ENCODE results near the gene MED31. TPM values are rescaled to one million over a fixed set of nuclear protein-coding genes. Genes with fewer than 3 reads are reported as not detected.

Gene MED31
- polyA plus RNA-seq, 2 of the 4 experiments (the other 2 are of a cell fraction), result 32.2 to 49.0 TPM

- TF ChIP-seq, protein P1, sequence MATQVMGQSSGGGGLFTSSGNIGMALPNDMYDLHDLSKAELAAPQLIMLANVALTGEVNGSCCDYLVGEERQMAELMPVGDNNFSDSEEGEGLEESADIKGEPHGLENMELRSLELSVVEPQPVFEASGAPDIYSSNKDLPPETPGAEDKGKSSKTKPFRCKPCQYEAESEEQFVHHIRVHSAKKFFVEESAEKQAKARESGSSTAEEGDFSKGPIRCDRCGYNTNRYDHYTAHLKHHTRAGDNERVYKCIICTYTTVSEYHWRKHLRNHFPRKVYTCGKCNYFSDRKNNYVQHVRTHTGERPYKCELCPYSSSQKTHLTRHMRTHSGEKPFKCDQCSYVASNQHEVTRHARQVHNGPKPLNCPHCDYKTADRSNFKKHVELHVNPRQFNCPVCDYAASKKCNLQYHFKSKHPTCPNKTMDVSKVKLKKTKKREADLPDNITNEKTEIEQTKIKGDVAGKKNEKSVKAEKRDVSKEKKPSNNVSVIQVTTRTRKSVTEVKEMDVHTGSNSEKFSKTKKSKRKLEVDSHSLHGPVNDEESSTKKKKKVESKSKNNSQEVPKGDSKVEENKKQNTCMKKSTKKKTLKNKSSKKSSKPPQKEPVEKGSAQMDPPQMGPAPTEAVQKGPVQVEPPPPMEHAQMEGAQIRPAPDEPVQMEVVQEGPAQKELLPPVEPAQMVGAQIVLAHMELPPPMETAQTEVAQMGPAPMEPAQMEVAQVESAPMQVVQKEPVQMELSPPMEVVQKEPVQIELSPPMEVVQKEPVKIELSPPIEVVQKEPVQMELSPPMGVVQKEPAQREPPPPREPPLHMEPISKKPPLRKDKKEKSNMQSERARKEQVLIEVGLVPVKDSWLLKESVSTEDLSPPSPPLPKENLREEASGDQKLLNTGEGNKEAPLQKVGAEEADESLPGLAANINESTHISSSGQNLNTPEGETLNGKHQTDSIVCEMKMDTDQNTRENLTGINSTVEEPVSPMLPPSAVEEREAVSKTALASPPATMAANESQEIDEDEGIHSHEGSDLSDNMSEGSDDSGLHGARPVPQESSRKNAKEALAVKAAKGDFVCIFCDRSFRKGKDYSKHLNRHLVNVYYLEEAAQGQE (IDR thresholded peaks at IDR 0.05), result 0 out of 2 replicates have a peak, but pooled peaks have one; percentile 1
These were observed 10.1 kb downstream of the MED31 start (continued) for GRCh38 chr17:6641247-6641863.

DNA sequence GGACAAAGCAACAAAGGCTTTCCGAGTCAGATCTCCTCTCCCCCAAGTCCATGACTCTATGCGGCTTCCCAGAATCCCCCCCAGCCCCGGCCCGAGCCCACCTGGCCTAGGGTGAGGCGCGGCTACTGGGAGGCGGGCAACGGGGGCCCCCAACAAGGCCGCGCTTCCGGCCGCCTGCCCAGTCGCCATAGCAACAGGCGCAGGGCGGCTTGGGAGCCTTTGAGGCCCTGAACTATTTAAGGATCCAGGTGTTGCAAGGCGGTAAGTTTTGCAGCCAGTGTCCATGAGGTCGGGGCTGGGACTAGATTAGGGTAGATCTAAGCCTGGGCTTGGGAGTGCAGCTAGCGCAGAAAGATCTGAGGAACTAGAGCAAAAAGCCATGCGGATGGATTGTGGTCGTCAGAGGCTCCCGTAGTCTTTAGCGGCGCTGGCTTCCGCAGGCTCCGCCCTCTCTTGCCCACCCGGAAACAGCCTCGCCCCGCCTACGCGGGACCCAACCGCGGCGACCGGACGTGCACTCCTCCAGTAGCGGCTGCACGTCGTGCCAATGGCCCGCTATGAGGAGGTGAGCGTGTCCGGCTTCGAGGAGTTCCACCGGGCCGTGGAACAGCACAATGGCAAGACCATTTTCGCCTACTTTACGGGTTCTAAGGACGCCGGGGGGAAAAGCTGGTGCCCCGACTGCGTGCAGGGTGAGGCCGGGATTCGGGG lies 10.7 kb downstream of the MED31 start, which contains the start of the genes KIAA0753 and TXNDC17:
Gene KIAA0753 (minus strand): TSS at position 176 of the 711 bp plus-strand sequence. CDS start 5,608 bp downstream, outside the sequence.
Gene TXNDC17 (plus strand): TSS at position 525 of the 711 bp plus-strand sequence. CDS start 23 bp downstream, at position 548.
- Histone ChIP-seq H3K4me2 (peak within 1 kb of the TSS; percentile 87), H3K27ac (peak within 1 kb of the TSS; percentile 94 to 97), H3K4me1 (peaks cover 22% of the 10 kb centered on the region), H3K9me3 (no peaks in the 10 kb centered on the region), H3K4me3 (peak within 1 kb of the TSS; percentile 81)
- ChIA-PET POLR2A (interaction anchor here (0.7 to 2.2 kb wide), 5 partner anchors 10 to 169 kb away, joined by 3 to 12 read pairs (median 4); partner anchors contain the start of genes C17orf100 and MED31), CTCF (interaction anchor here (1.0 to 5.8 kb wide), 8 partner anchors 8 to 380 kb away, joined by 3 to 42 read pairs (median 4); no protein-coding TSS in a partner anchor)
- 3% methylated on average over 25 of the region's 52 CpGs for WGBS (ENCODE audit: missing lambda C conversion rate)
- ATAC-seq (peak; percentile 89 to 93), DNase-seq (ENCODE audit: low read depth in 1 of 2, low spot score in 1 of 2) (peak; percentile 85 to 94), FAIRE-seq (peak; percentile 86)
- TF ChIP-seq ZFP36 (IDR thresholded peaks at IDR 0.05; ENCODE audit: borderline replicate concordance, partially characterized antibody) (no peak), HMGXB4 (CRISPR knock-in tag; IDR thresholded peaks at IDR 0.05; ENCODE audit: borderline replicate concordance) (no peak; the same call in 1 of the 2 replicates), MYC (IDR thresholded peaks at IDR 0.05; ENCODE audit: borderline replicate concordance, low read length) (peak; percentile 87), PHF8 (IDR thresholded peaks at IDR 0.05; ENCODE audit: borderline replicate concordance, low read depth) (peak; percentile 89), NFE2L2 (conservative IDR thresholded peaks at IDR 0.05; ENCODE audit: low read length) (no peak), RARB (CRISPR knock-in tag; IDR thresholded peaks at IDR 0.05) (peak; percentile 59; the same call in 1 of the 2 replicates), MAZ (IDR thresholded peaks at IDR 0.05; ENCODE audit: borderline replicate concordance, low read depth, low read length) (peak; percentile 13; the same call in 1 of the 2 replicates), BCL3 (IDR thresholded peaks at IDR 0.05) (peak; percentile 93; the same call in 2 of the 3 replicates), CBX2 (IDR thresholded peaks at IDR 0.05; ENCODE audit: borderline replicate concordance, low read depth) (no peak), RFX5 (IDR thresholded peaks at IDR 0.05) (peak; percentile 63), ZSCAN20 (CRISPR knock-in tag; IDR thresholded peaks at IDR 0.05) (no peak), JUNB (IDR thresholded peaks at IDR 0.05) (no peak), TP53 (CRISPR knock-in tag; IDR thresholded peaks at IDR 0.05) (no peak), CBX8 (IDR thresholded peaks at IDR 0.05) (no peak), TFCP2L1 (CRISPR knock-in tag; IDR thresholded peaks at IDR 0.05) (peak; percentile 79), KDM5A (IDR thresholded peaks at IDR 0.05) (no peak), HEYL (CRISPR knock-in tag; IDR thresholded peaks at IDR 0.05) (no peak), FOXS1 (CRISPR knock-in tag; IDR thresholded peaks at IDR 0.05) (no peak), ESRRA (IDR thresholded peaks at IDR 0.05; ENCODE audit: borderline replicate concordance, low read length) (no peak), NR3C1 (IDR thresholded peaks at IDR 0.05) (no peak), GATA3 (IDR thresholded peaks at IDR 0.05; ENCODE audit: borderline replicate concordance) (peak; percentile 41; the same call in 1 of the 2 replicates), CEBPB (IDR thresholded peaks at IDR 0.05) (no peak)
- TF ChIP-seq, protein P1 (IDR thresholded peaks at IDR 0.05), result peak; percentile 41
- TF ChIP-seq, protein P2, sequence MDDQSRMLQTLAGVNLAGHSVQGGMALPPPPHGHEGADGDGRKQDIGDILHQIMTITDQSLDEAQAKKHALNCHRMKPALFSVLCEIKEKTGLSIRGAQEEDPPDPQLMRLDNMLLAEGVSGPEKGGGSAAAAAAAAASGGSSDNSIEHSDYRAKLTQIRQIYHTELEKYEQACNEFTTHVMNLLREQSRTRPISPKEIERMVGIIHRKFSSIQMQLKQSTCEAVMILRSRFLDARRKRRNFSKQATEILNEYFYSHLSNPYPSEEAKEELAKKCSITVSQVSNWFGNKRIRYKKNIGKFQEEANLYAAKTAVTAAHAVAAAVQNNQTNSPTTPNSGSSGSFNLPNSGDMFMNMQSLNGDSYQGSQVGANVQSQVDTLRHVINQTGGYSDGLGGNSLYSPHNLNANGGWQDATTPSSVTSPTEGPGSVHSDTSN (IDR thresholded peaks at IDR 0.05), result peak; percentile 36
